GM21423 (cell line): ENCODE results near the gene GABRD.

ENCODE experiments used
- ATAC-seq: cut with Tn5 transposase; IDR thresholded peaks from one replicate; pipeline ENCODE4 v1.9.1; 2021; ENCODE audit warnings: mild to moderate bottlenecking, moderate library complexity; ENCODE audit not compliant: unreplicated experiment

Gene GABRD

DNA sequence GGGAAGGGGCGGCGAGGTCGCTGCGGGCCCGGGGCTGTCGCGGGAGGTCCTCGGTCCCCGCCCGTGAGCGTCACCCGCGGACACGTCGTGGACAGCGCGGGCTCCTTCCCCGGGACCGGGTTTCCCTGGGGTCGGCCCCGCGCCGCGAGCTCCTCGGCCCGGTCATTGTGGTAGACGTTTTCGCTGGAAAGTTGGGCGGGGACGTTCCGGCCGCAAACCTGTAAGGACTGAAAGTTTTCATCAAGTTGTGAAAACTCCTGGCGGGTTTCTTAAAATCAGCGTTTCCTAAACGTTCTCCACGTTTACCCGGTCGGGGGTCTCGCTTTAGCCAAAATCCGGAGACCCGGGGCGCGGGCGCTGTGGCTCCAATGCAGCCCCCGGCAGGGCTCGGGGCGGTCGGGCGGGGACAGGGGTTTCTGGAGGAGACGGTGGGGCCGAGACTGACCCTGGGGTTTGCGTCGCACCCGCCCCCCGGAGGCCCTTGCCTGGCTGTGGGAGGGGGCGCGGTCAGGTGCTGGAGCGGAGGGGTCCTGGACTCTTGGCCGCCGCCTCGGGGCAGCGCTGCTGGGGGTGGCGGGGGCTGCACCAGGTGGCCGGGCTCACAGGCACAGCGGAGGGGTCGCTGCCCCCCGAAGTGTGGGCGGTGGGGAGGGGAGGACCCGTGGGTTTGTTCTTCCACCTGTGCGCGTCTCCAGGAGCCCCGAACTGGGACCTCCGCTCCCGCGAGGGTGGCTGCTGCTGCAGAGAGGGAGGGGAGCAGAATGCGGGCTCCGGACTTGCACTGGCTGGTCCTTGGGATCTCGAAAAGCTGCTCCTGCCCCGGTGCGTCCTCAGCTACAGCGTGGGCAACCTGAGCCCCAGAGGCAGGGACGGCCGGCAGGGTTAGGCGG, 31.9 kb downstream of the GABRD start:
- ATAC-seq, result no peak

- no peak for ATAC-seq
These were observed 33.0 kb downstream of the GABRD start for GRCh38 chr1:2052054-2052679.

DNA sequence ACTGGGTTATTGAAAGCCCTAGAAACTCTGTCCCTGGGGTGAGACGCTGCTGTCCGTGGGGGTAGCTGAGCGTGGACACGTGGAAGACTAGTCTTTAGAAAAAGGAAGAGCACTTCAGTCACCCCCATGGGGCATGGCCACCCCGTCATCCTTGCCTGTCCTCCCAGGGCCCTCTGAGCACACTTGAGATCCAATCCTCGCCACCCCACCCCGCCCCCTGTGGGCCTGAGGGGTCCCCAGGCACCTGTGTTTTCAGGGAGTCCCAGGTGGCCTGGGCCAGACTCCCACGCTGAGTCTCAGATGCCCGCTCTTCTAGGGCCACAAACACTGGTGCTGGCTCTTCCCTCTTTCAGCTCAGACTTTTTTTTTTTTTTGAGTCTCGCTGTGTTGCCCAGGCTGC, 33.6 kb downstream of the GABRD start:
- no peak for ATAC-seq

GRCh38 chr1:2053217-2053616, 34.1 kb downstream of the GABRD start:
- no peak for ATAC-seq

GRCh38 chr1:2053784-2054376, 34.7 kb downstream of the GABRD start:
- no peak for ATAC-seq

DNA sequence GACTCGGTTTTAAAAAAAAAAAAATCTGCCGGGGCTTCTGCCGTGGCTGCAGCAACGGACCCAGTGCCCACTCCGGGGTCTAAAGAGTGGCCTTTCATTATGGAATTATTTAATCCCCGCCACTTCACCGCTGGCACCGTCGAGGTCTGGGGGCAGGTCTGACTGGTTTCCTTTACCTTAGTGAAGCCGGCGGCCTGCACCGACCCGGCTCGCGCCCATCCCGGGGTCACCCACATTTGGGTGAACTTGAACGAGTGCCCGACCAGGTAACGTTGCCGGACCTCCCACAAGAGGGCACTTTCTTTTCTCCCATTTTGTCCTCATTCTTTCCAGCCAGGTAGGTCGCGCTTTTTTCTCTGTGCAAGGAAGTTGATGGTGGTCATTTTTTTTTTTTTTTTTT, 35.4 kb downstream of the GABRD start:
- ATAC-seq, result no peak

GRCh38 chr1:2055911-2056575, 36.9 kb downstream of the GABRD start:
- ATAC-seq, result no peak

DNA sequence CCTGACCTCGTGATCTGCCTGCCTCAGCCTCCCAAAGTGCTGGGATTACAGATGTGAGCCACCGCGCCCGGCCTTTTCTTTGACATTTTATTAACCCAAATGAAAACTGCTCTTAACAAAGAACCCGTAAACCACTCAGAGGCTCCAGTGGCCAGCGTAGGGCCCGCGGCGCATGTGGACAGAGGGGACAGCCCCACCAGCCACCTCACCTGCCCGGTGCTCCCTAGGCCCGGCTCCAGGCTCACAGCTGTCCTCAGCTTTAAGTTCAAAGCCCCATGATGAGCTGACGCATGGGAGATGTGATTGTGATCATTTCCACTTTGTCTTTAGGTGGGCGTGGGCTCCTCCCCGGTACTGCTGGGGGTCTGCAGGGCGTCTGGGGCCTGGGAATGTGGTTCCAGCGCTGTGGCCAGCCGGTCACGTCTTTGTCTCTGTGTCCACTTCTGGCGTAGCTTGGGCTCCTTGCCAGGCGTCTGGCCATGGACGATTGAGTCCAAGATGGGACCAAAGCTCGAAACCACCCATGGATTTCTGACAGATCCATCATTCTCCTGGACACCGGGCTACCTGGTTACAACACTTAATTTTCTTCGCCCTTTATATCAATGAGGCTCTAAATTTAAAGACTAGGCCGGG, 37.9 kb downstream of the GABRD start:
- ATAC-seq, result no peak

GRCh38 chr1:2059290-2059953, 40.3 kb downstream of the GABRD start:
- no peak for ATAC-seq

DNA sequence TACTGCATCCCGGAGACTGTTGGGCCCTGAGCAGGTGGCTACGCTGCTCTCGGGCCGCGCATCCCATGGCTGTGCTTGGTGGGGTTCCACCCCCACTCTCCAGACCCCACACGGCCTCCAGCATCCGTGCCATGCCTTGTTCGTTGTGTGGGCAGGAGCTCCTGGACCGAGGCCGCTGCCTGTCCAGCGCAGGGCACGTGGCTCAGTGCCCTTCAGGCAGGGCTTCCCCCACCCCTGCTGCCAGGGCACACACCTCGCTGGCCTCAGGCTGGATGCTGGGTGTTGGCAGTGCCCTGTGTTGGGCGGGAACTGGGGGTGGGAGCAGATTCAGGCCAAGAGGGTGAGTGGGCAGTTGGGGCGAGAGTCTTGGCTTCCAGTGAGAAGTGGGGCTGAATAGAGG, 40.9 kb downstream of the GABRD start:
- no peak for ATAC-seq

DNA sequence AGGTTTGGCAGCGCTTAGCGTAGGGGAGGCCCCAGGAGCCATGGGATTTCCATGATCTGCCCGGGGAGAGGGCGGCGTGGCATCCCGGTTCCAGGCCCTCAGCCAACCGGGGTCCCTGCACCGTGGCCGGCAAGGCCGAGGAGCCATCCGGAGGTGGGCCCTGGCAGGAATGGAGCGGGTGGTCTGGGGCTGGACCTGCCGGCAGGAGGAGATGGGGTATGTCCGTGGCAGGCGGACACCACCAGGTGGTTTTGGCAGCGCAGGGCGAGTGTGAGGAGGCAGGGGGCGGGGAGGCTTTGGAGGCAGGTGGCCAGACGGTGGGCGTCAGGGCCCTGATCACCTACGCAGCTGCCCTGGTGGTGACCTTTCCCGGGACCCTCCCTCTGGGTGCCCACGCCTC, 41.4 kb downstream of the GABRD start:
- ATAC-seq, result no peak

DNA sequence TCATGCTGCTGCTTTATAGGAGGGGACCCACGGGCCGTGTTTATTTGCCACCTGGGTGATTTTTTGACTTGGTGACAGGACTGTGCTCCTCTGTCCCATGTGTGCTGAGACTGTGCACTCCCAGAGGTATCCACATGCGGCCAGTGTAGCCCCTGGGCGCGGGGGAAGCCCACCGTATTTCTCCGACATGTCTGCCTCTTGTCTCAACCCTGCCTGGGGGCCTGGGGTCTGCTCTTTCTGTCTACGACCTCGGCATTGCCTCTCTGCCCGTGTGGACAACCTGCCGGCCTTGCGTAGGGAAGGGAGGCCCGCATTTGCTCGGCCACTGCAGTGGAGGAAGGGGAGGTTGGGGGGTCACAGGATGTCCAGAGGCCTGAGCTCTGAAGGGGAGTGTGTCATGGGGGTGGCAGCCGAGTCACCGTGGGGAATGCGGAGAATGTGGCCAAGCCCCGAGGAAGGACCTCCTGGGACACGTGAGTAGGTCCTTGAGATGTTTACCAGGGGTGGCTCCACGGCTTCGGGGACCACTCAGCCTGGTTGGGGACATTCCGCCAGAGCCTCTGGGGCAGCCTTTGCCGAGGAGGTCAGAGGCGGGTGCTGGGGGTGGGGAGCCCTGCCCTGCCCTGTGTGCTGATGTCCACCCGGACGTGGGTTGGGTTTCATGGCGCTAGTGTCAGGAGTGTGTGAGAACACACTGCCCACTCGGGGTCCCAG, 42.1 kb downstream of the GABRD start:
- no peak for ATAC-seq

GRCh38 chr1:2065699-2066098, 46.6 kb downstream of the GABRD start:
- ATAC-seq, result no peak

DNA sequence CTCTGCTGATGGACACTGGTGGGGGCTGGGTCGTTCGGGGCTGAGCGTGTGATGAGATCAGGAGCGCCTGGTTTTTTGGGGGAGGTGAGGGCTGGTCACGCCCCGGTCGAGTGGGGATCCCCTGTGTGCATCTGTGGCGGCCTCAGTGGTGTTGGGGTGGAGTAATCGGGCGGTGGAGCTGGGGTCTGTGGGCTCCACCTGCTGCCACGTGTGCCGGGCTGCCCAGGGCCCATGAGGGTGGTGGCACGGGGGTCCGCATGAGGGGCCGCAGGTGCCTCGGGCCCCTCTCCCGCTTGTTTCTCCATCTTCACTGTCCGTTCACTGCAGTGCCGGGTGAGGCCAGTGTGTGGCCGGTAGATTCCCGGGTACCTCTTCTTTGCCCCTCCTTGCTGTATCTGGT, 48.2 kb downstream of the GABRD start:
- ATAC-seq, result no peak

DNA sequence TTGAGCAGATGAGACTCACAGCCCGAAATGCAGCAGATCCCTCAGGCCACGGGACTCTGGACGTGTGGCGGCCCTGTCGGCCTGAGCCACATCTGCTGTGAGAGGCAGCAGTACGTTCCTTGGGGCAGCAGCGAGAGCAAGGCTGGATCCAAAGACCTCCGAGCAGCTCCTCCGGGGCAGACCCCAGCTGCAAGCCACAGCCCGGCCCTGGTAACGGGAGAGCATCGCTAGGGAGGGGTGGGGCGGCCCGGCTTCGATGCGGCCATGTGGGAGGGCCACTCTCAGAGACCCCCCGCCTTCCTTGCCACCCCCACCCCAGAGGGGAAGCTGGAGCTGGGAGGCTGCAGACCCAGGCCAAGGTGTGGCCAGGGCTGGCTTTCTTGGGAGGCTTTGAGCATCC, 48.8 kb downstream of the GABRD start:
- ATAC-seq, result no peak

DNA sequence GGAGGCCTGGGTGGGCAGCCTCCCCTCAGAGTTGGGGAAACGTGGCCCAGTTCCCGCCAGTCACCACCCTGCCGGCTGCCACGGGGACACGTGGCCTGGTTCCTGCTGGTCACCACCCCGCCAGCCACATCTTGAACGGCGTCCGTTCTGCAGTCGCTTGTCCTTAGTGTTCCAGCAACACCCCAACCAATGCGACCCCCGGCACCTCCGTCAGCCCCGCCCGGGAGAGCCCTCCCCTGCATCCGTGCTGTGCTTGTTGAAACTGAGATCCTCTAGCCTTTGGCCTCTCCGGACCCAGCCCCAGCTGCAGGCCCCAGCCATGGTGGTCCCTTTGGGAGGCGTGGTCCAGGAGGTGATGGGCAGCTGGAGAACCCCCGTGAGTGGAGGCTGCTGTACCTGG, 49.8 kb downstream of the GABRD start:
- no peak for ATAC-seq

GRCh38 chr1:2070016-2070415, 50.9 kb downstream of the GABRD start:
- ATAC-seq, result no peak

DNA sequence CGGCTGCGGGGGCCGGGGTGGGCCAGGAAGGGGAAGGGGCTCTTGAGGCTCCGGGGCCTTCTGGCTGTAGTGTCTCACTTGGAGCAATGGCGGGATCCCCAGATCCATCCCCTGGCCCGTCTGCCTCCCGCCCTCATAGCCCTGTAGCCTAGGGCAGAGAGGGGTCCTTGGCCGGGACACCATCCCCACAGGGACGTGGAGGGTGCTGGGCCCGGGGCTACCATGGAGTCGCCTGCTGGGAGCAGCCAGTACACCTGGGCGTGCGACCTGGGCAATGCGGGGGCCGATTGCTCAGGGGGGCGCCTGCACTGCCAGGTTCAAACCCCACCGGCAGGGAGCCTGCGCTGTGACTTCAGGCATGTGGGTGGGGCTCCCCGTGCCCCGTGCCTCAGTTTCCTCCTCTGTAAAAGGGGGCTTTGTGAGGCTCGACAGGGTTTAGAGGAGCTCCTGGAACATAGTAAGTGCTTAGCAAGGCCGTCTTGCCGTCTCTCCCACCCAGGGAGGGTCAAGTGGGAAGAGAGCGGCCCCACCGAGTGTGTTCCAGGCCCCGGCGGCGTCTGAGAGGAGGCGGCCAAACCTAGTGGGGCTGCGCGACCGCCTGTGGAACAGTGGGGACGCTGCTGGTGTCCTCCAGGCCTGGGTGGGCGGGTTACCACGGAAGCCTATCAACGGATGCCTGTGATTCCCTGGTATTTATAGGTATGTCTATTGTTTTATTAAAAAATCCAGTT, 51.8 kb downstream of the GABRD start:
- no peak for ATAC-seq

DNA sequence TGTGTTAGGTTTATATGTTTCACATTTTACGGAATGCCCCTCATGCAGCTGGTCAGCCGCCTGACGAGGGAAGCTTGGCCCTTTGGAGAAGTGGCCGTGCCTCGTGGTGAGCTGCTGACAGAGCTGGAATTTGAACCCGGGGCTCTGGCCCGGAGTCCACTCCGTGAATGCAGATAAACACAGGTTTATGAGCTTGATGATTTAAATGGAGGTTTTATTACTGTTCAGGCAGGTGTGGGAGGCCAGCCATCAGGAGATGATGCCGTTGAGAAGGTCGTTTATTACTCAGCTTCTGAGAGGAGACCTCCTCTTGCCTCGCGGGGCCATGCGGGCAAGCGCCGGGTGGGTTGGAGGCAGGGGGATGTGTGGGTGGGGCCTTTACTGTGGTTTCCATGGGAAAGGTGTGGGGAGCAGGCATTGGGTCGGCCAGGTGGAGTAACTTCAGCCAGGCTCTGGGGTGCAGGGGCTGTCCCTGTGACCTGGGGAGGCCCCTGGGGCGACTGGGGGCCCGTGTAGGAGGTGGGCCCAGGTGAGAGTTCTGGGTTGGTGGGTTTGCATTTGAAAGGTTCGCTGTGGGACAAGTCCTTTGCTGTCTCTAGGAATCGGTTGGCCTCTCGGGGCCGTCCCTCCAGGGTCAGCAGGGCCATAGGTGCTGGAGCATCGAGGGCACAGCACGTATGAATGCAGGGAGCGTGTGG, 53.1 kb downstream of the GABRD start:
- no peak for ATAC-seq
